K562 (cell line): ENCODE measurements around the gene APP. TPM values are rescaled to one million over a fixed set of nuclear protein-coding genes. Genes with fewer than 3 reads are reported as not detected.

ENCODE experiments used
- CBFA2T3 ChIP-seq: fragments of 450-650 bp; IDR thresholded peaks from 2 replicates; pipeline ENCODE4 v1.6.1; 2017
- EP300 ChIP-seq: IDR thresholded peaks from 2 replicates; pipeline ENCODE4 v1.6.1; 2012; ENCODE audit warnings: low read length, improper control_type of control experiment
- NCOA2 ChIP-seq, 2 experiments: fragments of 450-650 bp; IDR thresholded peaks; 2 replicates each; pipeline ENCODE4 v1.6.1; 2018; ENCODE audit warnings: mild to moderate bottlenecking in 2 of 2, moderate library complexity in 1 of 2; ENCODE audit not compliant: partially characterized antibody in 2 of 2
- POLR2A ChIP-seq: fragments of 450-650 bp; conservative IDR thresholded peaks from 2 replicates; pipeline ENCODE4 v1.6.1; 2016
- POLR3A ChIP-seq: IDR thresholded peaks from 2 replicates; pipeline ENCODE4 v1.6.1; 2011; ENCODE audit warnings: borderline replicate concordance, mild to moderate bottlenecking, moderate library complexity; ENCODE audit not compliant: insufficient read length, insufficient read depth; ENCODE audit errors: extremely low read depth
- ZNF551 ChIP-seq: fragments of 250-450 bp; sonication (Bioruptor Pico); IDR thresholded peaks from 2 replicates; pipeline ENCODE4 v1.5.0; 2021; ENCODE audit warnings: mild to moderate bottlenecking, moderate library complexity
- ZNF780A ChIP-seq: fragments of 250-450 bp; sonication (Bioruptor Pico); IDR thresholded peaks from 2 replicates; pipeline ENCODE4 v1.5.0; 2021; ENCODE audit warnings: mild to moderate bottlenecking
- polyA plus RNA-seq, 8 experiments: library from polyadenylated mRNA; depleted of rRNA in 4 of 8; stranded (reverse) in 5 of 8; unstranded in 3 of 8; fragments of >200 nt; fragmentation: Nextera tagmentation in 2 of 8; fragmentation: Illumina TruSeq in 1 of 8; extraction: Ambion mirVana in 2 of 8; extraction: Trizol in 1 of 8; gene quantifications; 2 replicates each; pipeline versions ENCODE4 v1.2.1 to v1.2.3, GENCODE V29; 2011 to 2014; ENCODE audit warnings: inconsistent platforms in 1 of 8, missing spikeins in 1 of 8
- total RNA-seq, 7 experiments: library from RNA; depleted of rRNA in 6 of 7; stranded (reverse); fragments of >200 nt in 6 of 7; fragmentation: Illumina TruSeq in 2 of 7; extraction: Trizol in 2 of 7; gene quantifications; 2 replicates each; pipeline versions ENCODE4 v1.2.1 to v1.2.3, GENCODE V29; 2011 to 2021; ENCODE audit warnings: low replicate concordance in 1 of 7
- TF ChIP-seq, protein P1 (sequence below): fragments of 200-400 bp; formaldehyde crosslinking; IDR thresholded peaks from 2 replicates; pipeline ENCODE4 v1.6.1; 2017; ENCODE audit warnings: mild to moderate bottlenecking, low read depth, low read length, moderate library complexity
- TF ChIP-seq, protein P2 (sequence below), 3 experiments: IDR thresholded peaks in 2 of 3; conservative IDR thresholded peaks in 1 of 3; 2 replicates each; pipeline ENCODE4 v1.5.1; 2011 to 2012; ENCODE audit warnings: low read length in 3 of 3, mild to moderate bottlenecking in 3 of 3, control low read depth in 2 of 3, improper control_type of control experiment in 1 of 3, inconsistent platforms in 1 of 3, low read depth in 1 of 3, mixed read lengths in 1 of 3, moderate library complexity in 1 of 3; ENCODE audit not compliant: insufficient read depth in 2 of 3

Gene APP
- total and polyA plus RNA-seq, 9 of the 15 experiments (the other 6 are each of a cell fraction or from before 2014, with no cell fraction given) = 0.01 to 1.5 (median 0.16) TPM; not detected in 5

DNA sequence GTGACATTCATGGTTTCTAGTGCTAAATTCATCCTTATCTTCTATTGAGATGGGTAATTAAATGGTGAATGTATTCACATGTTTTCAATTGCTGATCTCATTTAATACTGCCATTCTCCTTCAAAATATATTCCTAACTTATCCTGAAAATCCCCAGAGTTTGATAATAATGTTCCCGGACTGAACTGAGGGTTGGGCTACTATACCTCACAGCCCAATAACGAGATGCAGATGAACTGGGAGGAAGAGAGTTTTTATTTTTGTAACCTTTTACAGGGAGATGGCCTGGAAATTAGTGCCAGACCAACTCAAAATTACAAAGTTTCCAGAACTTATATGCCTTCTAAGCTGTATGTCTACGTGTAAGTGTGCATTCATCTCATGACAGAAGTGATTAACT, 210.8 kb downstream of the APP start (continued):
- TF ChIP-seq, protein P1, sequence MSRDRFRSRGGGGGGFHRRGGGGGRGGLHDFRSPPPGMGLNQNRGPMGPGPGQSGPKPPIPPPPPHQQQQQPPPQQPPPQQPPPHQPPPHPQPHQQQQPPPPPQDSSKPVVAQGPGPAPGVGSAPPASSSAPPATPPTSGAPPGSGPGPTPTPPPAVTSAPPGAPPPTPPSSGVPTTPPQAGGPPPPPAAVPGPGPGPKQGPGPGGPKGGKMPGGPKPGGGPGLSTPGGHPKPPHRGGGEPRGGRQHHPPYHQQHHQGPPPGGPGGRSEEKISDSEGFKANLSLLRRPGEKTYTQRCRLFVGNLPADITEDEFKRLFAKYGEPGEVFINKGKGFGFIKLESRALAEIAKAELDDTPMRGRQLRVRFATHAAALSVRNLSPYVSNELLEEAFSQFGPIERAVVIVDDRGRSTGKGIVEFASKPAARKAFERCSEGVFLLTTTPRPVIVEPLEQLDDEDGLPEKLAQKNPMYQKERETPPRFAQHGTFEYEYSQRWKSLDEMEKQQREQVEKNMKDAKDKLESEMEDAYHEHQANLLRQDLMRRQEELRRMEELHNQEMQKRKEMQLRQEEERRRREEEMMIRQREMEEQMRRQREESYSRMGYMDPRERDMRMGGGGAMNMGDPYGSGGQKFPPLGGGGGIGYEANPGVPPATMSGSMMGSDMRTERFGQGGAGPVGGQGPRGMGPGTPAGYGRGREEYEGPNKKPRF = no peak
- TF ChIP-seq ZNF780A (CRISPR knock-in tag) = no peak
- TF ChIP-seq POLR2A = no peak
- no peak for TF ChIP-seq EP300
- no peak for TF ChIP-seq POLR3A
- no peak for TF ChIP-seq CBFA2T3
- TF ChIP-seq, protein P2, sequence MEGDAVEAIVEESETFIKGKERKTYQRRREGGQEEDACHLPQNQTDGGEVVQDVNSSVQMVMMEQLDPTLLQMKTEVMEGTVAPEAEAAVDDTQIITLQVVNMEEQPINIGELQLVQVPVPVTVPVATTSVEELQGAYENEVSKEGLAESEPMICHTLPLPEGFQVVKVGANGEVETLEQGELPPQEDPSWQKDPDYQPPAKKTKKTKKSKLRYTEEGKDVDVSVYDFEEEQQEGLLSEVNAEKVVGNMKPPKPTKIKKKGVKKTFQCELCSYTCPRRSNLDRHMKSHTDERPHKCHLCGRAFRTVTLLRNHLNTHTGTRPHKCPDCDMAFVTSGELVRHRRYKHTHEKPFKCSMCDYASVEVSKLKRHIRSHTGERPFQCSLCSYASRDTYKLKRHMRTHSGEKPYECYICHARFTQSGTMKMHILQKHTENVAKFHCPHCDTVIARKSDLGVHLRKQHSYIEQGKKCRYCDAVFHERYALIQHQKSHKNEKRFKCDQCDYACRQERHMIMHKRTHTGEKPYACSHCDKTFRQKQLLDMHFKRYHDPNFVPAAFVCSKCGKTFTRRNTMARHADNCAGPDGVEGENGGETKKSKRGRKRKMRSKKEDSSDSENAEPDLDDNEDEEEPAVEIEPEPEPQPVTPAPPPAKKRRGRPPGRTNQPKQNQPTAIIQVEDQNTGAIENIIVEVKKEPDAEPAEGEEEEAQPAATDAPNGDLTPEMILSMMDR (IDR thresholded peaks at IDR 0.05 in 2 of 3, conservative IDR thresholded peaks at IDR 0.05 in 1 of 3; ENCODE audit: insufficient read depth in 2 of 3, low read depth in 1 of 3, low read length in 3 of 3) = no peak
- TF ChIP-seq ZNF551 (CRISPR knock-in tag) = no peak
- no peak for TF ChIP-seq NCOA2 (IDR thresholded peaks at IDR 0.05; ENCODE audit: partially characterized antibody in 2 of 2)
